Neural progenitor cell (in vitro differentiated cells): Measurements from ENCODE around the gene ZXDC.

Experiments used
- CTCF ChIP-seq: fragments of 200-600 bp; sonication (generic); IDR thresholded peaks from 2 replicates; pipeline ENCODE4 v1.5.1; 2017; ENCODE audit warnings: antibody characterized with exemption, mild to moderate bottlenecking
- EZH2 ChIP-seq: fragments of 200-600 bp; sonication (generic); IDR thresholded peaks from 2 replicates; pipeline ENCODE4 v1.6.1; 2017; ENCODE audit warnings: antibody characterized with exemption, mild to moderate bottlenecking, moderate library complexity
- EZH2phosphoT487 ChIP-seq: fragments of 200-600 bp; sonication (generic); IDR thresholded peaks from 2 replicates; pipeline ENCODE4 v1.6.1; 2017; ENCODE audit warnings: antibody characterized with exemption

- no peak for TF ChIP-seq CTCF
- TF ChIP-seq EZH2, result no peak
- no peak for TF ChIP-seq EZH2phosphoT487
Measured at GRCh38 chr3:126464997-126465396, 10.7 kb downstream of the ZXDC start.
